Calu3 (cell line): ENCODE results near the gene ARHGDIA. TPM values are rescaled to one million over a fixed set of nuclear protein-coding genes. Genes with fewer than 3 reads are reported as not detected.

Source experiments
- BruUV-seq: library from RNA; stranded (reverse); fragments of 400-500 nt; replicated peaks from 2 replicates; lab custom pipeline; 2021; lab: Mats Ljungman, UMichigan
- CTCF ChIA-PET: fragments of 300-600 bp; sonication (Branson Sonifier 250); formaldehyde crosslinking; loops from one replicate; lab custom pipeline; 2022; ENCODE audit warnings: antibody characterized with exemption; lab: Charles Lee
- DNase-seq: peaks from one replicate; pipeline ENCODE4 v3.0.0; 2022
- H3K27ac Mint-ChIP-seq: one replicate; pipeline ENCODE4 v1.8.0; 2022; ENCODE audit warnings: mixed read lengths; ENCODE audit not compliant: unreplicated experiment
- H3K27me3 Mint-ChIP-seq: one replicate; pipeline ENCODE4 v1.8.0; 2022; ENCODE audit warnings: mixed read lengths; ENCODE audit not compliant: unreplicated experiment
- H3K36me3 Mint-ChIP-seq: one replicate; pipeline ENCODE4 v1.8.0; 2022; ENCODE audit warnings: mild to moderate bottlenecking, moderate library complexity, mixed read lengths; ENCODE audit not compliant: insufficient read depth, unreplicated experiment
- H3K4me1 Mint-ChIP-seq: one replicate; pipeline ENCODE4 v1.8.0; 2022; ENCODE audit warnings: mild to moderate bottlenecking, low read depth, mixed read lengths; ENCODE audit not compliant: unreplicated experiment
- H3K4me3 Mint-ChIP-seq: one replicate; pipeline ENCODE4 v1.8.0; 2022; ENCODE audit warnings: mild to moderate bottlenecking, low read depth, moderate library complexity, mixed read lengths; ENCODE audit not compliant: unreplicated experiment
- H3K9me3 Mint-ChIP-seq: one replicate; pipeline ENCODE4 v1.8.0; 2022; ENCODE audit warnings: low read depth, mixed read lengths; ENCODE audit not compliant: unreplicated experiment
- intact Hi-C: fragments of 100-400 bp; cut with micrococcal nuclease; formaldehyde crosslinking; loops from one replicate; pipeline ENCODE4 v1.10.0; 2022; ENCODE audit not compliant: unreplicated experiment
- total RNA-seq: library from RNA; stranded (reverse); gene quantifications from 2 replicates; pipeline ENCODE4 v1.2.3, GENCODE V29; 2022
- TF ChIP-seq, protein P1 (sequence below): fragments of 200-600 bp; IDR thresholded peaks from one replicate; pipeline ENCODE4 v1.8.0; 2022; ENCODE audit warnings: antibody characterized with exemption; ENCODE audit not compliant: unreplicated experiment

Gene ARHGDIA
- total RNA-seq, 1 experiment from 2014 or later: 273 TPM

DNA sequence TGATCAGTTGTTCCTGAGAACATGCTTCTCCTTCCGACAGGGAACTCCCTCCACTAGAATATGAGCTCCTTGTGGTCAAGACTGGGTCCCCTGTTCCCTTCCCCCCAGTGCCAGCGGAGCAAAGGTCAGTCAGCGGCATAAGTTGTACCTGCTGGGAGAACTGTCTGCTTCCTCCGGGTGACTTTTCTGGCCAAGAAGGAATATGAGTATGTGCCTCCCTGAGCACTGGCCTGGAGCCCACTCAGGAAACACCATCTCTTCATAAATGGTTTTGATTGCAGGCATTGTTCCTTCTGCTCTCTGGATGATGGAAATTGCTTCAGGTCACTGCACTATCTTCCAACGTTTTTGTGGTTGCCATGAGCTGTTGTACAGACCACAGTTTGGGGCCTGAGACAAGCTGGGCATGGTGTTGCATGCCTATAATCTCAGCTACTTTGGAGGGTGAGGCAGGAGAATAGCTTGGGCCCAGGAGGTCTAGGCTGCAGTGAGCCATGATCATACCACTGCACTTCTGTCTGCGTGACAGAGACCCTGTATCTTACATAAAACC lies 7.9 kb downstream of the ARHGDIA start:
- H3K36me3 Mint-ChIP-seq: peaks cover 95% of the 10 kb centered on the region
- CTCF ChIA-PET: no interaction called here
- no peaks in the 10 kb centered on the region for H3K27me3 Mint-ChIP-seq
- H3K4me3 Mint-ChIP-seq: peak overlapping the region; percentile 64
- H3K4me1 Mint-ChIP-seq: peaks cover 33% of the 10 kb centered on the region
- no TSS peak for BruUV-seq
- DNase-seq: no peak
- no peaks in the 10 kb centered on the region for H3K9me3 Mint-ChIP-seq
- TF ChIP-seq, protein P1, sequence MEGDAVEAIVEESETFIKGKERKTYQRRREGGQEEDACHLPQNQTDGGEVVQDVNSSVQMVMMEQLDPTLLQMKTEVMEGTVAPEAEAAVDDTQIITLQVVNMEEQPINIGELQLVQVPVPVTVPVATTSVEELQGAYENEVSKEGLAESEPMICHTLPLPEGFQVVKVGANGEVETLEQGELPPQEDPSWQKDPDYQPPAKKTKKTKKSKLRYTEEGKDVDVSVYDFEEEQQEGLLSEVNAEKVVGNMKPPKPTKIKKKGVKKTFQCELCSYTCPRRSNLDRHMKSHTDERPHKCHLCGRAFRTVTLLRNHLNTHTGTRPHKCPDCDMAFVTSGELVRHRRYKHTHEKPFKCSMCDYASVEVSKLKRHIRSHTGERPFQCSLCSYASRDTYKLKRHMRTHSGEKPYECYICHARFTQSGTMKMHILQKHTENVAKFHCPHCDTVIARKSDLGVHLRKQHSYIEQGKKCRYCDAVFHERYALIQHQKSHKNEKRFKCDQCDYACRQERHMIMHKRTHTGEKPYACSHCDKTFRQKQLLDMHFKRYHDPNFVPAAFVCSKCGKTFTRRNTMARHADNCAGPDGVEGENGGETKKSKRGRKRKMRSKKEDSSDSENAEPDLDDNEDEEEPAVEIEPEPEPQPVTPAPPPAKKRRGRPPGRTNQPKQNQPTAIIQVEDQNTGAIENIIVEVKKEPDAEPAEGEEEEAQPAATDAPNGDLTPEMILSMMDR: no peak
- intact Hi-C loops: no loop called here
- H3K27ac Mint-ChIP-seq: peak overlapping the region; percentile 91

- no TSS peak for BruUV-seq
- CTCF ChIA-PET: no interaction called here
Measured at GRCh38 chr17:81860756-81861568, 10.2 kb downstream of the ARHGDIA start.

DNA sequence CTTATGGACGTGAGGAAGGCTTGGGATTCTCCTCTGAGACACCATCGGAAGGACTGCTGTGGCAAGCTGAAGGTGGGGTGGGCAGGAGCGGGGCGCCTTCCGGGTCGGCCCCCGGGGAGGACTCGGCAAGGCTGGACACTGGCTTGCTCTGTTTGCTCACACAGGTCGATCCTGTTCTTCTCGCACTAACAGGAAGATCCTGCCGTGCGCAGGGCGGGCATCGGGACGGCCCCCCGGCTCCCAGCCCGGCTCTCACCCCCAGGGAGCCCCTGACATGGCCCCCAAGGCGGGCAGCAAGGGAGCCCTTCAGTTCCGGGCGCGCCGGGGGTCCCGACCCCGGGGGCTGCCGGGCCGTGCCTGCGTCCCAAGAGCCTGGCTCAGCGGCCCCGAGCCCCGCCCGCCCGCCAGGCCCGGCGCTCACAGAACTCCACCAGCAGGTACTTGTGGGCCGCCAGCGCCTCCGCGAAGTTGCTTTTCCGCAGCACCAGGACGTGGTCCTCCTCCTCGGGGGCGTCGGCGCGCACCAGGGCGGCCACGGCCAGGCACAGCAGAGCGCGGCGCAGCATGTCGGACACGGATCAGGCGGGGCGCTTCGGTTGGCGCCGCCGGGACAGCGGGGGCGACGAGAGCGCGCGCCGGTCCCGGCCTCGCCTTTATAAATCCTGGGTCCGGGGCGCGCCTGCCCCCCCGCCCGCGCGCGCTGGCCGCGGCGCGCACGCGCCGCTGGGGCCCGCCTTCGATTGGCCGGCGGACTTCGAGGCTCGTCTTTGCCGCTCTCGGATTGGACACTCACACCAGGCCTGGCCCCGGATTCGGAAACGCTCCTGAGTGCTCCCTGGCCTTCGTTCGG lies 11.0 kb downstream of the ARHGDIA start, which contains the start of gene P4HB:
Gene P4HB (minus strand): TSS at position 630 of the 850 bp plus-strand sequence. CDS start 64 bp downstream, at position 566.
- peak; percentile 27 for DNase-seq
- no TSS peak for BruUV-seq
- intact Hi-C loops: no loop called here
- Mint-ChIP-seq H3K9me3 (no peaks in the 10 kb centered on the region), H3K4me3 (peak within 1 kb of the TSS; percentile 99), H3K4me1 (peaks cover 20% of the 10 kb centered on the region), H3K36me3 (peaks cover 95% of the 10 kb centered on the region), H3K27me3 (no peaks in the 10 kb centered on the region), H3K27ac (peak within 1 kb of the TSS; percentile 96)
- CTCF ChIA-PET: interaction anchor here (0.6 kb wide), 1 partner anchor 11 kb away, joined by 3 read pairs; no protein-coding TSS in a partner anchor
- TF ChIP-seq, protein P1: no peak

More at GRCh38 chr17:81860756-81861568, 10.2 kb downstream of the ARHGDIA start:
- peak overlapping the region; percentile 96 for H3K27ac Mint-ChIP-seq
- intact Hi-C loops: no loop called here
- no peaks in the 10 kb centered on the region for H3K9me3 Mint-ChIP-seq
- H3K4me3 Mint-ChIP-seq: peak overlapping the region; percentile 99
- no peaks in the 10 kb centered on the region for H3K27me3 Mint-ChIP-seq
- peak; percentile 99 for DNase-seq
- H3K36me3 Mint-ChIP-seq: peaks cover 95% of the 10 kb centered on the region
- TF ChIP-seq, protein P1: no peak
- peaks cover 29% of the 10 kb centered on the region for H3K4me1 Mint-ChIP-seq
